ENCODE measurements around the gene PRKG2.

PRKG2 gene

DNA sequence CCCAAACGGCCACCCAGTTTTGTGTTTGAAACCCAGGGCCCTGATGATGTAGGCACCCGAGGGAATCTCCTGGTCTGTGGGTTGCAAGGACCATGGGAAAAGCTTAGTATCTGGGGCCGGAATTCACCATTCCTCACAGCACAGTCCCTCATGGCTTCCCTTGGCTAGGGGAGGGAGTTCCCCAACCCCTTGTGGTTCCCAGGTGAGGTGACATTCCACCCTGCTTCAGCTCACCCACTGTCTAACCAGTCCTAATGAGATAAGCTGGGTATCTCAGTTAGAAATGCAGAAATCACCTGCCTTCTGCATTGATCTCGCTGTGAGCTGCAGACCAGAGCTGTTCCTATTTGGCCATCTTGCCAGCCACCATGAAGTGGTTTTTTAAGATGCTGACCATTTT is 84.0 kb downstream of the PRKG2 start:
- TF ChIP-seq, protein P1, sequence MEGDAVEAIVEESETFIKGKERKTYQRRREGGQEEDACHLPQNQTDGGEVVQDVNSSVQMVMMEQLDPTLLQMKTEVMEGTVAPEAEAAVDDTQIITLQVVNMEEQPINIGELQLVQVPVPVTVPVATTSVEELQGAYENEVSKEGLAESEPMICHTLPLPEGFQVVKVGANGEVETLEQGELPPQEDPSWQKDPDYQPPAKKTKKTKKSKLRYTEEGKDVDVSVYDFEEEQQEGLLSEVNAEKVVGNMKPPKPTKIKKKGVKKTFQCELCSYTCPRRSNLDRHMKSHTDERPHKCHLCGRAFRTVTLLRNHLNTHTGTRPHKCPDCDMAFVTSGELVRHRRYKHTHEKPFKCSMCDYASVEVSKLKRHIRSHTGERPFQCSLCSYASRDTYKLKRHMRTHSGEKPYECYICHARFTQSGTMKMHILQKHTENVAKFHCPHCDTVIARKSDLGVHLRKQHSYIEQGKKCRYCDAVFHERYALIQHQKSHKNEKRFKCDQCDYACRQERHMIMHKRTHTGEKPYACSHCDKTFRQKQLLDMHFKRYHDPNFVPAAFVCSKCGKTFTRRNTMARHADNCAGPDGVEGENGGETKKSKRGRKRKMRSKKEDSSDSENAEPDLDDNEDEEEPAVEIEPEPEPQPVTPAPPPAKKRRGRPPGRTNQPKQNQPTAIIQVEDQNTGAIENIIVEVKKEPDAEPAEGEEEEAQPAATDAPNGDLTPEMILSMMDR (IDR thresholded peaks at IDR 0.05): no peak

GRCh38 chr4:81130569-81130968 is 84.5 kb downstream of the PRKG2 start:
- TF ChIP-seq, protein P1 (IDR thresholded peaks at IDR 0.05): no peak

- TF ChIP-seq, protein P1 (IDR thresholded peaks at IDR 0.05): no peak
These were observed 95.0 kb downstream of the PRKG2 start for GRCh38 chr4:81120055-81120454.

DNA sequence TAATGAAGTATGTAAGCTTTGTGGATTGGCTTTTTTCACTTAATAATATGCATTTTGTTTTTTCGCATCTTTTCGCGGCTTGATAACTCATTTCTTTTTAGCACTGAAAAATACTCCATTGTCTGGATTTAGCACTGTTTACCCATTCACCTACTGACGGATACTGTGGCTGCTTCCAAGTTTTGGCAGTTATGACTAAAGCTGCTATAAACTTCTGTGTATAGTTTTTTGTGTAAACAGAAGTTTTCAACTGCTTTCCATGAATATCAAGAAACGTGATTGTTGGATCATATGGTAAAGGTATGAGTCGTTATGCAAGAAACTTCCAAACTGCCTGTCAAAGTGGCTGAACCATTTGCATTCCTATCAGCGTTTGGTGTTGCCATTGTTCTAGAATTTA is 96.9 kb downstream of the PRKG2 start:
- TF ChIP-seq, protein P1 (IDR thresholded peaks at IDR 0.05): no peak

DNA sequence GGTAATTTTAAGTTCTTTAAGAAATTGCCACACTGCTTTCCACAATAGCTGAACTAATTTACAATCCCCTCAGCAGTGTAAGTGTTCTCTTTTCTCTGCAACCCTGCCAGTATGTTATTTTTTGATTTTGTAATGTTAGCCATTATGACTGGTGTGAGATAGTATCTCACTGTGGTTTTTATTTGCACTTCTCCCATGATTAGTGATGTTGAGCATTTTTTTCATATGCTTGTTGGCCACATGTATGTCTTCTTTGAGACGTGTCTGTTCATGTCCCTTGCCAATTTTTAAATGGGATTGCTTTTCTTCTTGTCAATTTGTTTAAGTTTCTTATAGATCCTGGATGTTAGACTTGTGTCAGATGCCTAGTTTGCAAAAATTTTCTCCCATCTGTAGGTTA is 98.5 kb downstream of the PRKG2 start:
- TF ChIP-seq, protein P1 (IDR thresholded peaks at IDR 0.05): no peak

GRCh38 chr4:81113024-81113423 is 102.0 kb downstream of the PRKG2 start:
- TF ChIP-seq, protein P1 (IDR thresholded peaks at IDR 0.05): no peak

- TF ChIP-seq, protein P1 (IDR thresholded peaks at IDR 0.05): no peak
These were observed 105.7 kb downstream of the PRKG2 start for GRCh38 chr4:81109356-81109755.

DNA sequence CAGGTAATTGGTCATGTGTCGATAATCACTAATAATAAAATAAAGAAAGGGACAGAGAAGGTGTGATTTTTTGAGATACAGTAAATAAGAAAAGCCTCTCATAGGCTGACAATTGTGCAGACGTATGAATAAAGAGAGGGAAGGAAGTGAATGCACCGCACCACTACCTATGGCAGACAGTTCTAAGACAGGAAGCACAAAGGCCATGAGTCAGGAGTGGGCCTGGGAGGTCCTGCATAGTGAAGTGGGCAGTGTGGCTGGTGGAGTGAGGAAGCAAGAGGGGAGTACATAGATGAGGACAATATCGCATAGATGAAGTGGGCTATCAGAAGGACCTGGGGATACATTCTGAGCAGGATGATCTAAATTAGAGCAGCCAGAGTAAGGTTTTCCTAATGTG is 108.9 kb downstream of the PRKG2 start:
- TF ChIP-seq, protein P1 (IDR thresholded peaks at IDR 0.05): no peak

Data from LNCAP (cell line).